OCI-LY1 (cell line): ENCODE measurements around the gene NAALADL1.
"Not testable (repeated sequence)": the region's sequence is repeated elsewhere in the genome, so short reads cannot be mapped to it uniquely, and the experiment has no call there.

Source experiments
- H2AFZ ChIP-seq: fragments of 200-600 bp; sonication (generic), shearing (Covaris generic); 2 replicates; pipeline ENCODE4 v1.6.0; 2014; ENCODE audit warnings: antibody characterized with exemption, mild to moderate bottlenecking, low read length
- H3F3A ChIP-seq: fragments of 200-600 bp; sonication (generic), shearing (Covaris generic); 2 replicates; pipeline ENCODE4 v1.6.0; 2014; ENCODE audit warnings: mild to moderate bottlenecking, antibody characterized with exemption, low read length, moderate library complexity; ENCODE audit not compliant: insufficient read depth
- H3K27ac ChIP-seq: fragments of 200-600 bp; sonication (generic); 2 replicates; pipeline ENCODE4 v1.5.1; 2014; ENCODE audit warnings: low read length, mixed run types, mild to moderate bottlenecking, low read depth; ENCODE audit not compliant: poor library complexity, severe bottlenecking
- H3K27me3 ChIP-seq: fragments of 200-600 bp; sonication (generic); 2 replicates; pipeline ENCODE4 v1.6.0; 2014; ENCODE audit warnings: antibody characterized with exemption, mild to moderate bottlenecking, low read length, moderate library complexity; ENCODE audit not compliant: insufficient read depth
- H3K36me3 ChIP-seq: fragments of 200-600 bp; sonication (generic); 2 replicates; pipeline ENCODE4 v1.6.1; 2014; ENCODE audit warnings: mild to moderate bottlenecking, antibody characterized with exemption, low read length, moderate library complexity, mixed read lengths; ENCODE audit not compliant: insufficient read depth
- H3K4me1 ChIP-seq: fragments of 200-600 bp; sonication (generic); 2 replicates; pipeline ENCODE4 v1.5.1; 2014; ENCODE audit warnings: mild to moderate bottlenecking, low read length, moderate library complexity; ENCODE audit not compliant: insufficient read depth, severe bottlenecking
- H3K4me2 ChIP-seq: fragments of 200-600 bp; sonication (generic), shearing (Covaris generic); 2 replicates; pipeline ENCODE4 v1.6.1; 2014; ENCODE audit warnings: low read length
- H3K4me3 ChIP-seq: fragments of 200-600 bp; sonication (generic); 2 replicates; pipeline ENCODE4 v1.5.1; 2014; ENCODE audit warnings: low read length, low read depth, mild to moderate bottlenecking, mixed read lengths; ENCODE audit not compliant: poor library complexity, severe bottlenecking
- H3K79me2 ChIP-seq: fragments of 200-600 bp; shearing (Covaris generic); 2 replicates; pipeline ENCODE4 v1.6.1; 2016; ENCODE audit warnings: mixed run types, low read length, mixed read lengths; ENCODE audit not compliant: insufficient read depth
- H3K9ac ChIP-seq: fragments of 200-600 bp; sonication (generic), shearing (Covaris generic); 2 replicates; pipeline ENCODE4 v1.6.1; 2014; ENCODE audit warnings: mild to moderate bottlenecking, low read length, mixed read lengths
- H3K9me2 ChIP-seq: fragments of 200-600 bp; sonication (generic), shearing (Covaris generic); 2 replicates; pipeline ENCODE4 v1.6.1; 2014; ENCODE audit warnings: low read depth, mild to moderate bottlenecking, low read length, mixed read lengths
- H3K9me3 ChIP-seq: fragments of 200-600 bp; shearing (Covaris generic); 2 replicates; pipeline ENCODE4 v1.6.1; 2014; ENCODE audit warnings: low read length, mixed read lengths
- H4K20me1 ChIP-seq: fragments of 200-600 bp; sonication (generic), shearing (Covaris generic); 2 replicates; pipeline ENCODE4 v1.6.0; 2016; ENCODE audit warnings: mild to moderate bottlenecking, low read length; ENCODE audit not compliant: insufficient read depth
- CTCF ChIP-seq: fragments of 200-600 bp; sonication (generic), shearing (Covaris generic); IDR thresholded peaks from 2 replicates; pipeline ENCODE4 v1.5.1; 2017; ENCODE audit warnings: mild to moderate bottlenecking, antibody characterized with exemption, low read length, moderate library complexity, mixed read lengths
- EZH2 ChIP-seq: fragments of 200-600 bp; sonication (generic), shearing (Covaris generic); IDR thresholded peaks from 2 replicates; pipeline ENCODE4 v1.8.0; 2017; ENCODE audit warnings: borderline replicate concordance, mixed run types, mild to moderate bottlenecking, antibody characterized with exemption, low read length, moderate library complexity, mixed read lengths

Gene NAALADL1

GRCh38 chr11:65026810-65027209 is 31.5 kb downstream of the NAALADL1 start:
- 0 out of 2 replicates have a peak, but pooled peaks cover 3% of the 10 kb centered on the region for H3K36me3 ChIP-seq
- H3K27me3 ChIP-seq: no peaks in the 10 kb centered on the region
- H3K79me2 ChIP-seq: no peaks in the 10 kb centered on the region
- H3K9me2 ChIP-seq: no peaks in the 10 kb centered on the region
- TF ChIP-seq EZH2 (no peak), CTCF (no peak)
- peak overlapping the region; percentile 83 for H3K9ac ChIP-seq
- H3K27ac ChIP-seq: no peak overlapping the region
- H4K20me1 ChIP-seq: no peaks in the 10 kb centered on the region
- peak overlapping the region; percentile 70 for H3K4me3 ChIP-seq
- H2AFZ ChIP-seq: peak overlapping the region; percentile 75; the same call in 1 of the 2 replicates
- peak overlapping the region; percentile 92 for H3K4me2 ChIP-seq
- H3K9me3 ChIP-seq: no peaks in the 10 kb centered on the region
- H3K4me1 ChIP-seq: peaks cover 16% of the 10 kb centered on the region
- no peaks in the 10 kb centered on the region for H3F3A ChIP-seq

GRCh38 chr11:65023502-65023901 is 34.9 kb downstream of the NAALADL1 start:
- Histone ChIP-seq H3K4me1 (peaks cover 13% of the 10 kb centered on the region), H3K36me3 (peaks cover 28% of the 10 kb centered on the region)
- H4K20me1 ChIP-seq, H3K4me2 ChIP-seq, H2AFZ ChIP-seq, H3K27me3 ChIP-seq, H3K79me2 ChIP-seq, H3K27ac ChIP-seq, H3K9me2 ChIP-seq, H3F3A ChIP-seq, H3K9me3 ChIP-seq, H3K4me3 ChIP-seq, H3K9ac ChIP-seq: not testable (repeated sequence)

- no peak overlapping the region for H3K4me2 ChIP-seq
- TF ChIP-seq CTCF (no peak), EZH2 (no peak)
- H3K79me2 ChIP-seq: no peaks in the 10 kb centered on the region
- no peaks in the 10 kb centered on the region for H3K9me2 ChIP-seq
- no peak overlapping the region for H3K27ac ChIP-seq
- no peak overlapping the region for H3K4me3 ChIP-seq
- no peak overlapping the region for H3K9ac ChIP-seq
- H2AFZ ChIP-seq: no peak overlapping the region
- H4K20me1 ChIP-seq: no peaks in the 10 kb centered on the region
- H3K27me3 ChIP-seq: no peaks in the 10 kb centered on the region
- no peaks in the 10 kb centered on the region for H3K9me3 ChIP-seq
- H3K4me1 ChIP-seq: no peaks in the 10 kb centered on the region
- H3F3A ChIP-seq: no peaks in the 10 kb centered on the region
- H3K36me3 ChIP-seq: peaks cover 40% of the 10 kb centered on the region
Measured at GRCh38 chr11:65021509-65021908, 36.8 kb downstream of the NAALADL1 start.

GRCh38 chr11:65021003-65021402 is 37.4 kb downstream of the NAALADL1 start:
- Histone ChIP-seq H3K9me3 (no peaks in the 10 kb centered on the region), H3F3A (no peaks in the 10 kb centered on the region), H3K4me2 (no peak overlapping the region), H4K20me1 (no peaks in the 10 kb centered on the region), H3K9me2 (no peaks in the 10 kb centered on the region), H3K27ac (no peak overlapping the region), H3K79me2 (no peaks in the 10 kb centered on the region), H3K4me3 (no peak overlapping the region), H2AFZ (no peak overlapping the region), H3K36me3 (peaks cover 40% of the 10 kb centered on the region), H3K4me1 (no peaks in the 10 kb centered on the region), H3K27me3 (no peaks in the 10 kb centered on the region), H3K9ac (no peak overlapping the region)
- no peak for TF ChIP-seq EZH2
- no peak for TF ChIP-seq CTCF
